ENCODE data around the gene AFTPH. TPM values are rescaled to one million over a fixed set of nuclear protein-coding genes. Genes with fewer than 3 reads are reported as not detected.
A peak's percentile ranks its signal among the peaks of the same experiment; 100 is the strongest.

Gene AFTPH
- total and polyA plus RNA-seq, 9 of the 15 experiments (the other 6 are each of a cell fraction or from before 2014, with no cell fraction given): 8.0 to 26.2 (median 13.8) TPM

DNA sequence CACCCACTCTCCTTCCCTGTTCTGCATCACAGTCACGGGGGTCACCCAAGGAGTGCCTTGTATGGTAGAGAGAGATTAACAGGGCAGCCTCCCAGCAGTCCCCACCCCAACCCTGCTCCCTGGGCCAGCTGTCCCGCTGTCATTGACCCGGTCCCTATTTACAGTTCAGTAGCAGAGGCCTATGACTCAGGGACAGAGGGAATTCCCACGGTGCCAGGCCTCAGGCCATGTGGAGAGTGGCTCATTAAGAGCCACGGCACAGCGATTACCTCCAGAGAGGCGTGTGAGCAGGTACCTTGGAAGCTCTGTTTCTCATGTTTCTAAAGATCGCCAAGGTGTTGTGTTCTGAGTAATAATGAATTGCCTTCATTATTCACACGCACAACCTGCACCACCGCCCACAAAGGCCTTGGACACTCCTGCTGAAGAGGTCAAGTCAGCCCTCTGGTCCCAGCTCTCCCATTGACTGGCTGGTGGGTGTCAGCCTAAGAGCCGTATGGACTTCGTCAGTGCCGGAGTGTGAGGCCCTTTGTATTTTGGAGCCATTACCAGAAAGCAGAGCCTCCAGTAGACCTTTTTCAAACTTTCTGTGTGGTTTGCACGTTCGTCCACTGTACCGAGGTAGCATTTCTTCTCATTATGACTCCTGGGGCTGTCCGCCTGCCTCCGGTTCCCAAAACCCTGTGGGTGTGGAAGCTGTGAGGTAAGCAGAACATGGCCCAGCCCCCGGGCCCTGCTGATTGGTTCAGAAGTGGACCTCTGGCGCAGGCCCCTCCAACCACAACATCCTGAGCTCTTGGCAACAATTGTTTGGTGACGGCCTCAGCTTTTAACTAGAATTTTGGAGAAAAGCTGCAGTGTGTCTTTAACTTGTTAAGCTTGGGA, 82.6 kb downstream of the AFTPH start (continued):
- TF ChIP-seq, protein P1, sequence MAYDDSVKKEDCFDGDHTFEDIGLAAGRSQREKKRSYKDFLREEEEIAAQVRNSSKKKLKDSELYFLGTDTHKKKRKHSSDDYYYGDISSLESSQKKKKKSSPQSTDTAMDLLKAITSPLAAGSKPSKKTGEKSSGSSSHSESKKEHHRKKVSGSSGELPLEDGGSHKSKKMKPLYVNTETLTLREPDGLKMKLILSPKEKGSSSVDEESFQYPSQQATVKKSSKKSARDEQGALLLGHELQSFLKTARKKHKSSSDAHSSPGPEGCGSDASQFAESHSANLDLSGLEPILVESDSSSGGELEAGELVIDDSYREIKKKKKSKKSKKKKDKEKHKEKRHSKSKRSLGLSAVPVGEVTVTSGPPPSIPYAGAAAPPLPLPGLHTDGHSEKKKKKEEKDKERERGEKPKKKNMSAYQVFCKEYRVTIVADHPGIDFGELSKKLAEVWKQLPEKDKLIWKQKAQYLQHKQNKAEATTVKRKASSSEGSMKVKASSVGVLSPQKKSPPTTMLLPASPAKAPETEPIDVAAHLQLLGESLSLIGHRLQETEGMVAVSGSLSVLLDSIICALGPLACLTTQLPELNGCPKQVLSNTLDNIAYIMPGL (CRISPR knock-in tag; IDR thresholded peaks at IDR 0.05): no peak
- TF ChIP-seq SRF (CRISPR knock-in tag; IDR thresholded peaks at IDR 0.05) (peak in 1 of 2 experiments; percentile 84; a peak in 1 of 4 replicates), RFX1 (IDR thresholded peaks at IDR 0.05) (peak; percentile 78), ZNF274 (IDR thresholded peaks at IDR 0.05; ENCODE audit: borderline replicate concordance, low read depth, low read length) (no peak), YY1 (IDR thresholded peaks at IDR 0.05; ENCODE audit: borderline replicate concordance in 1 of 3, control insufficient read depth in 1 of 3, extremely low read depth in 1 of 3, insufficient read depth in 3 of 3, insufficient read length in 1 of 3, insufficient replicate concordance in 2 of 3, low read depth in 1 of 3, low read length in 2 of 3) (peak in 1 of 3 experiments; percentile 46), POLR2AphosphoS5 (IDR thresholded peaks at IDR 0.05; ENCODE audit: control insufficient read depth, insufficient read depth, low read depth, low read length) (peak; percentile 60; the same call in 1 of the 2 replicates), KDM5B (IDR thresholded peaks at IDR 0.05; ENCODE audit: insufficient replicate concordance, low read depth, low read length) (peak; percentile 45), MYNN (IDR thresholded peaks at IDR 0.05) (peak; percentile 94), MYNN (CRISPR knock-in tag; IDR thresholded peaks at IDR 0.05) (peak; percentile 62; the same call in 1 of the 2 replicates), CHCHD3 (CRISPR knock-in tag; IDR thresholded peaks at IDR 0.05) (no peak), FOXK1 (CRISPR knock-in tag; IDR thresholded peaks at IDR 0.05; ENCODE audit: borderline replicate concordance) (no peak), POLR2A (conservative IDR thresholded peaks at IDR 0.05) (peak; percentile 74), ZNF217 (CRISPR knock-in tag; IDR thresholded peaks at IDR 0.05) (no peak), ZNF699 (CRISPR knock-in tag; IDR thresholded peaks at IDR 0.05; ENCODE audit: insufficient replicate concordance) (no peak)
- TF ChIP-seq, protein P2, sequence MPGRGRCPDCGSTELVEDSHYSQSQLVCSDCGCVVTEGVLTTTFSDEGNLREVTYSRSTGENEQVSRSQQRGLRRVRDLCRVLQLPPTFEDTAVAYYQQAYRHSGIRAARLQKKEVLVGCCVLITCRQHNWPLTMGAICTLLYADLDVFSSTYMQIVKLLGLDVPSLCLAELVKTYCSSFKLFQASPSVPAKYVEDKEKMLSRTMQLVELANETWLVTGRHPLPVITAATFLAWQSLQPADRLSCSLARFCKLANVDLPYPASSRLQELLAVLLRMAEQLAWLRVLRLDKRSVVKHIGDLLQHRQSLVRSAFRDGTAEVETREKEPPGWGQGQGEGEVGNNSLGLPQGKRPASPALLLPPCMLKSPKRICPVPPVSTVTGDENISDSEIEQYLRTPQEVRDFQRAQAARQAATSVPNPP (IDR thresholded peaks at IDR 0.05; ENCODE audit: borderline replicate concordance, insufficient read depth, insufficient read length): no peak
- TF ChIP-seq, protein P3, sequence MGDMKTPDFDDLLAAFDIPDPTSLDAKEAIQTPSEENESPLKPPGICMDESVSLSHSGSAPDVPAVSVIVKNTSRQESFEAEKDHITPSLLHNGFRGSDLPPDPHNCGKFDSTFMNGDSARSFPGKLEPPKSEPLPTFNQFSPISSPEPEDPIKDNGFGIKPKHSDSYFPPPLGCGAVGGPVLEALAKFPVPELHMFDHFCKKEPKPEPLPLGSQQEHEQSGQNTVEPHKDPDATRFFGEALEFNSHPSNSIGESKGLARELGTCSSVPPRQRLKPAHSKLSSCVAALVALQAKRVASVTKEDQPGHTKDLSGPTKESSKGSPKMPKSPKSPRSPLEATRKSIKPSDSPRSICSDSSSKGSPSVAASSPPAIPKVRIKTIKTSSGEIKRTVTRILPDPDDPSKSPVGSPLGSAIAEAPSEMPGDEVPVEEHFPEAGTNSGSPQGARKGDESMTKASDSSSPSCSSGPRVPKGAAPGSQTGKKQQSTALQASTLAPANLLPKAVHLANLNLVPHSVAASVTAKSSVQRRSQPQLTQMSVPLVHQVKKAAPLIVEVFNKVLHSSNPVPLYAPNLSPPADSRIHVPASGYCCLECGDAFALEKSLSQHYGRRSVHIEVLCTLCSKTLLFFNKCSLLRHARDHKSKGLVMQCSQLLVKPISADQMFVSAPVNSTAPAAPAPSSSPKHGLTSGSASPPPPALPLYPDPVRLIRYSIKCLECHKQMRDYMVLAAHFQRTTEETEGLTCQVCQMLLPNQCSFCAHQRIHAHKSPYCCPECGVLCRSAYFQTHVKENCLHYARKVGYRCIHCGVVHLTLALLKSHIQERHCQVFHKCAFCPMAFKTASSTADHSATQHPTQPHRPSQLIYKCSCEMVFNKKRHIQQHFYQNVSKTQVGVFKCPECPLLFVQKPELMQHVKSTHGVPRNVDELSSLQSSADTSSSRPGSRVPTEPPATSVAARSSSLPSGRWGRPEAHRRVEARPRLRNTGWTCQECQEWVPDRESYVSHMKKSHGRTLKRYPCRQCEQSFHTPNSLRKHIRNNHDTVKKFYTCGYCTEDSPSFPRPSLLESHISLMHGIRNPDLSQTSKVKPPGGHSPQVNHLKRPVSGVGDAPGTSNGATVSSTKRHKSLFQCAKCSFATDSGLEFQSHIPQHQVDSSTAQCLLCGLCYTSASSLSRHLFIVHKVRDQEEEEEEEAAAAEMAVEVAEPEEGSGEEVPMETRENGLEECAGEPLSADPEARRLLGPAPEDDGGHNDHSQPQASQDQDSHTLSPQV (IDR thresholded peaks at IDR 0.05): peak; percentile 82; the same call in 1 of the 2 replicates

Data from K562 (cell line).